ENCODE results near the gene SND1.
A peak's percentile ranks its signal among the peaks of the same experiment; 100 is the strongest.

The SND1 gene

DNA sequence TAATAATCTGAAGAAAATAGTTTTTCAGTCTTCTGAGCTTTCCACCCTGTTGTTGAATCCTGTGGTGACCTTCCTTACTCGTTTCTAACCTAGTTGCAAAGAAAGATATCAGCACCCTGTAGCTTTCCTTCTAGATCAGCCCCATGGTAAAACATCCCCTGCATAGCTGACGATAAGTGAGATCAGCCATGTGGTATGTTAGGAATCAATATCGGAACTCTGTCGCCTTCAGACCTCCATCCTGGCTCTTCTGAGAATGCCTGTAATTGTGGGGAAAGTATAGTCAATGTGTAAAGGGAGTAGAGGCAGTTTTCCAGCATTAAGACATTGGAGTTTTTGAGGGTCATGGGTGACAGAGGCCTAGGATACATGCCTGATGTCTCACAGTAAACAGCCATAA is 227.4 kb downstream of the SND1 start:
- Histone ChIP-seq H4K91ac (ENCODE audit: low read length) (no peak overlapping the region), H3K4ac (ENCODE audit: low read depth in 1 of 2, low read length in 2 of 2) (no peak overlapping the region), H3K23ac (ENCODE audit: low read length in 2 of 2) (no peak overlapping the region), H3K4me1 (ENCODE audit: control insufficient read depth, insufficient read depth, low read depth, low read length) (peaks cover 5% of the 10 kb centered on the region), H2BK12ac (ENCODE audit: low read length in 2 of 2) (no peak overlapping the region), H3K27ac (ENCODE audit: low read length, poor library complexity, severe bottlenecking) (peak overlapping the region; percentile 80), H3K9ac (ENCODE audit: low read length) (no peak overlapping the region), H3K4me3 (ENCODE audit: insufficient read depth in 1 of 2, low read depth in 1 of 2, low read length in 2 of 2) (no peak overlapping the region), H3K36me3 (ENCODE audit: control insufficient read depth in 1 of 2, insufficient read depth in 2 of 2, low read depth in 1 of 2, low read length in 2 of 2) (no peaks in the 10 kb centered on the region), H3K27me3 (ENCODE audit: control insufficient read depth in 1 of 2, insufficient read depth in 1 of 2, low read length in 2 of 2) (no peaks in the 10 kb centered on the region), H3K9me3 (ENCODE audit: control insufficient read depth, low read length) (no peaks in the 10 kb centered on the region), H2BK120ac (ENCODE audit: low read depth, low read length) (no peak overlapping the region), H2AFZ (ENCODE audit: low read depth, low read length) (no peak overlapping the region), H3K4me2 (ENCODE audit: low read length, poor library complexity, severe bottlenecking) (peak overlapping the region; percentile 21), H3K18ac (ENCODE audit: low read depth in 1 of 2, low read length in 2 of 2) (peak overlapping the region in 1 of 2 experiments; percentile 35), H3K14ac (ENCODE audit: low read length in 2 of 2) (no peak overlapping the region), H4K8ac (ENCODE audit: low read length) (no peak overlapping the region), H2AK5ac (ENCODE audit: low read length, severe bottlenecking) (peak overlapping the region; percentile 58), H3K79me1 (replicated peaks; ENCODE audit: low read length, poor library complexity, severe bottlenecking) (peaks cover 15% of the 10 kb centered on the region), H2BK15ac (ENCODE audit: low read depth, poor library complexity, severe bottlenecking) (no peak overlapping the region), H2BK5ac (ENCODE audit: low read depth, low read length, poor library complexity, severe bottlenecking) (no peak overlapping the region)
- 72% methylated on average over 4 of the region's 4 CpGs for WGBS
- no peak for DNase-seq

DNA sequence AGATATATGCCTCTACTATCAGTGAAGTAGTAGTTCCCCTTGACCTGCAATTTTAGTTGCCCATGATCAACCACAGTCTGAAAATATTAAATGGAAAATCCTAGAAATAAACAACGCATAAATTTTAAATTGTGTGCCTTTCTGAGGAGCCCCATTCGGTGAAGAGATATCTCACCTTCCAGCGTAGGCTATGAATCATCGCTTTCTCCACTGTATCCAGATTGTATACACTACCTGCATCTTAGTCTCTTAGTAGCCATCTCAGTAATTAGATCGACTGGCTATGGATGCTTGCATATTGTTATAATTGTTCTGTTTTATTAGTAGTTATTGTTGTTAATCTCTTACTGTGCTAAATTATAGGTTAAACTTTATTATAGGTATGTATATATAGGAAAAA is 227.9 kb downstream of the SND1 start:
- H3K79me1 ChIP-seq (replicated peaks; ENCODE audit: low read length, poor library complexity, severe bottlenecking) = peaks cover 16% of the 10 kb centered on the region
- no peaks in the 10 kb centered on the region for H3K36me3 ChIP-seq (ENCODE audit: control insufficient read depth in 1 of 2, insufficient read depth in 2 of 2, low read depth in 1 of 2, low read length in 2 of 2)
- H2AFZ ChIP-seq (ENCODE audit: low read depth, low read length) = no peak overlapping the region
- WGBS = 88% methylated on average over 5 of the region's 5 CpGs
- no peak overlapping the region for H2BK12ac ChIP-seq (ENCODE audit: low read length in 2 of 2)
- H4K8ac ChIP-seq (ENCODE audit: low read length) = no peak overlapping the region
- H3K23ac ChIP-seq (ENCODE audit: low read length in 2 of 2) = no peak overlapping the region
- no peak overlapping the region for H2BK15ac ChIP-seq (ENCODE audit: low read depth, poor library complexity, severe bottlenecking)
- H2BK5ac ChIP-seq (ENCODE audit: low read depth, low read length, poor library complexity, severe bottlenecking) = no peak overlapping the region
- H3K9me3 ChIP-seq (ENCODE audit: control insufficient read depth, low read length) = no peaks in the 10 kb centered on the region
- no peaks in the 10 kb centered on the region for H3K27me3 ChIP-seq (ENCODE audit: control insufficient read depth in 1 of 2, insufficient read depth in 1 of 2, low read length in 2 of 2)
- no peak overlapping the region for H3K4ac ChIP-seq (ENCODE audit: low read depth in 1 of 2, low read length in 2 of 2)
- peaks cover 6% of the 10 kb centered on the region for H3K4me1 ChIP-seq (ENCODE audit: control insufficient read depth, insufficient read depth, low read depth, low read length)
- peak overlapping the region; percentile 80 for H3K27ac ChIP-seq (ENCODE audit: low read length, poor library complexity, severe bottlenecking)
- no peak for DNase-seq
- no peak overlapping the region for H3K14ac ChIP-seq (ENCODE audit: low read length in 2 of 2)
- H3K4me3 ChIP-seq (ENCODE audit: insufficient read depth in 1 of 2, low read depth in 1 of 2, low read length in 2 of 2) = no peak overlapping the region
- no peak overlapping the region for H3K9ac ChIP-seq (ENCODE audit: low read length)
- H3K18ac ChIP-seq (ENCODE audit: low read depth in 1 of 2, low read length in 2 of 2) = no peak overlapping the region
- no peak overlapping the region for H4K91ac ChIP-seq (ENCODE audit: low read length)
- H2AK5ac ChIP-seq (ENCODE audit: low read length, severe bottlenecking) = peak overlapping the region; percentile 58
- H2BK120ac ChIP-seq (ENCODE audit: low read depth, low read length) = no peak overlapping the region
- peak overlapping the region; percentile 21 for H3K4me2 ChIP-seq (ENCODE audit: low read length, poor library complexity, severe bottlenecking)

DNA sequence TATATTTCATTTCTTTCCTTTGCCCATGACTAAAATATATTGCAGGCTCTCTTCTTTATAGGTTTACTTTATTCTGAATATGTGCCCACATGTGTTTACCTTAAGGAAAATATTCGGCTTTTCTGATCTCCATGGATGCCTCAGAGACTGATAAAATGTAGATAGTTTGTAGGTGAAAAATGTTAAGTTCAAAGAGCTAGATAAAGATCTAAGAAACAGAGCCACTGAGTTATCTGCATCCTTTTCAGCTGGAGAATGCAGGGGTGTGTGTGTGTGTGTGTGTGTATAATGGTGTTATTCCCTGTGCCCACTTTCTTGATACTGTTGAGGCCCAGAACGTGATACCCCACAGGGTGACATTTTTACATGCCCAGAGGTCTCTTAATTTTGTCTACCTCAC is 228.5 kb downstream of the SND1 start:
- Histone ChIP-seq H3K27ac (ENCODE audit: low read length, poor library complexity, severe bottlenecking) (no peak overlapping the region), H3K79me1 (replicated peaks; ENCODE audit: low read length, poor library complexity, severe bottlenecking) (peaks cover 14% of the 10 kb centered on the region), H3K18ac (ENCODE audit: low read depth in 1 of 2, low read length in 2 of 2) (no peak overlapping the region), H3K4me2 (ENCODE audit: low read length, poor library complexity, severe bottlenecking) (no peak overlapping the region), H3K36me3 (ENCODE audit: control insufficient read depth in 1 of 2, insufficient read depth in 2 of 2, low read depth in 1 of 2, low read length in 2 of 2) (no peaks in the 10 kb centered on the region), H3K14ac (ENCODE audit: low read length in 2 of 2) (no peak overlapping the region), H2BK120ac (ENCODE audit: low read depth, low read length) (no peak overlapping the region), H2BK5ac (ENCODE audit: low read depth, low read length, poor library complexity, severe bottlenecking) (no peak overlapping the region), H3K9me3 (ENCODE audit: control insufficient read depth, low read length) (no peaks in the 10 kb centered on the region), H2AFZ (ENCODE audit: low read depth, low read length) (no peak overlapping the region), H3K4me3 (ENCODE audit: insufficient read depth in 1 of 2, low read depth in 1 of 2, low read length in 2 of 2) (no peak overlapping the region), H3K27me3 (ENCODE audit: control insufficient read depth in 1 of 2, insufficient read depth in 1 of 2, low read length in 2 of 2) (no peaks in the 10 kb centered on the region), H3K4ac (ENCODE audit: low read depth in 1 of 2, low read length in 2 of 2) (no peak overlapping the region), H4K91ac (ENCODE audit: low read length) (no peak overlapping the region), H3K9ac (ENCODE audit: low read length) (no peak overlapping the region), H2BK15ac (ENCODE audit: low read depth, poor library complexity, severe bottlenecking) (no peak overlapping the region), H3K4me1 (ENCODE audit: control insufficient read depth, insufficient read depth, low read depth, low read length) (peaks cover 6% of the 10 kb centered on the region), H4K8ac (ENCODE audit: low read length) (no peak overlapping the region), H2BK12ac (ENCODE audit: low read length in 2 of 2) (no peak overlapping the region), H2AK5ac (ENCODE audit: low read length, severe bottlenecking) (peak overlapping the region; percentile 13), H3K23ac (ENCODE audit: low read length in 2 of 2) (no peak overlapping the region)
- no peak for DNase-seq
- WGBS = 57% methylated on average over 2 of the region's 2 CpGs

DNA sequence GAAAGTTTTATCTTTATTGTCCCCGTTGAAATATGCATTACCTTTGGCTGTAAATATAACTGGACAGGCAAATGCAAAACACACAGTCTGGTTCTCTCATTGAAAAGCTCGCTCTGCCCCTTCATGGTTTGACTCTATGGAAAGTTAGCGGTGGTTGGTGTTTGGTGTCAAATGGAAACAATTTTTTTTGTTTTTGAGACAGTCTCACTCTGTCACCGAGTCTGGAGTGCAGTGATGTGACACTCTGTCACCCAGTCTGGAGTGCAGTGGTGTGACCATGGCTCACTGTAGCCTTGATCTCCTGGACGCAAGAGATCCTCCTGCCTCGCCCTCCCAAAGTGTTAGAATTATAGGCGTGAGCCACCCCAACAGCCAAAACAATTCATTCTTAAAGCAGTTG is 229.6 kb downstream of the SND1 start:
- no peak overlapping the region for H4K8ac ChIP-seq (ENCODE audit: low read length)
- no peak overlapping the region for H4K91ac ChIP-seq (ENCODE audit: low read length)
- no peaks in the 10 kb centered on the region for H3K36me3 ChIP-seq (ENCODE audit: control insufficient read depth in 1 of 2, insufficient read depth in 2 of 2, low read depth in 1 of 2, low read length in 2 of 2)
- H2BK12ac ChIP-seq (ENCODE audit: low read length in 2 of 2) = no peak overlapping the region
- H3K18ac ChIP-seq (ENCODE audit: low read depth in 1 of 2, low read length in 2 of 2) = no peak overlapping the region
- no peak overlapping the region for H2BK5ac ChIP-seq (ENCODE audit: low read depth, low read length, poor library complexity, severe bottlenecking)
- WGBS = over 99% methylated on average over 7 of the region's 7 CpGs
- H3K79me1 ChIP-seq (replicated peaks; ENCODE audit: low read length, poor library complexity, severe bottlenecking) = peaks cover 14% of the 10 kb centered on the region
- no peak overlapping the region for H2BK120ac ChIP-seq (ENCODE audit: low read depth, low read length)
- no peak overlapping the region for H3K23ac ChIP-seq (ENCODE audit: low read length in 2 of 2)
- H2BK15ac ChIP-seq (ENCODE audit: low read depth, poor library complexity, severe bottlenecking) = no peak overlapping the region
- H3K4me1 ChIP-seq (ENCODE audit: control insufficient read depth, insufficient read depth, low read depth, low read length) = peaks cover 8% of the 10 kb centered on the region
- H3K14ac ChIP-seq (ENCODE audit: low read length in 2 of 2) = no peak overlapping the region
- H3K9ac ChIP-seq (ENCODE audit: low read length) = no peak overlapping the region
- no peak overlapping the region for H3K4ac ChIP-seq (ENCODE audit: low read depth in 1 of 2, low read length in 2 of 2)
- no peak overlapping the region for H3K27ac ChIP-seq (ENCODE audit: low read length, poor library complexity, severe bottlenecking)
- H3K4me3 ChIP-seq (ENCODE audit: insufficient read depth in 1 of 2, low read depth in 1 of 2, low read length in 2 of 2) = no peak overlapping the region
- no peak overlapping the region for H2AK5ac ChIP-seq (ENCODE audit: low read length, severe bottlenecking)
- no peaks in the 10 kb centered on the region for H3K27me3 ChIP-seq (ENCODE audit: control insufficient read depth in 1 of 2, insufficient read depth in 1 of 2, low read length in 2 of 2)
- H2AFZ ChIP-seq (ENCODE audit: low read depth, low read length) = no peak overlapping the region
- no peak for DNase-seq
- H3K9me3 ChIP-seq (ENCODE audit: control insufficient read depth, low read length) = no peaks in the 10 kb centered on the region
- no peak overlapping the region for H3K4me2 ChIP-seq (ENCODE audit: low read length, poor library complexity, severe bottlenecking)
